Fibroblast of lung (primary cell): Measurements from ENCODE around the gene PGM2L1.

ENCODE experiments used
- CTCF ChIP-seq, 2 donors: IDR thresholded peaks in 1 of 2; conservative IDR thresholded peaks in 1 of 2; 1 replicate in 1 of 2; 2 replicates in 1 of 2; pipeline ENCODE4 v1.5.1; 2011 to 2012; ENCODE audit warnings: low read length in 2 of 2, control low read depth in 1 of 2, inconsistent platforms in 1 of 2, low read depth in 1 of 2, mild to moderate bottlenecking in 1 of 2
- EZH2 ChIP-seq: IDR thresholded peaks from 2 replicates; pipeline ENCODE4 v1.5.1; 2012; ENCODE audit warnings: low read length, control low read depth, mild to moderate bottlenecking; ENCODE audit errors: missing control alignments

DNA sequence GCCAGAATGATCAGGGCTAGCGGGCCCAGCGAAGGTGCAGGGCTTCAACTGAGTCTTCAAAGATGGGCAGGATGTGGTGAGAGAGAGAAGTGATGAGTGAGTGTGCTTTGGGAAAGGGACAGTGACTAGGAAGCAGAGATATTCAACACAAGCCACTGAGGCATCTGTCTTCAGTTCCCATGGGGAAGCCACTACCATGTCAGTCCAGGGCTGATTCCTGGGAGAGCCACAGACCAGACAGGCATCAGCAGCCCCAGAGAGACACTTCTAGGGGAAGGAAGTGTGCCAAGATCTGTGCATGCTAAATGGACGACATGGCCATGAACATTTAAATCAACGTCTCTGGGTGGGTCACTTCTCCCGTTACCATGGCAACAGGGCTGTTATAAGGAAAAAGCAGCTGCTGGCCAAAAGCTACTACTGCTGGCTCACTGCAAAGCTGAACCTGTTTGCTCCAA lies 115.3 kb downstream of the PGM2L1 start:
- no peak for TF ChIP-seq CTCF (conservative IDR thresholded peaks at IDR 0.05 in 1 of 2, IDR thresholded peaks at IDR 0.05 in 1 of 2; ENCODE audit: low read depth in 1 of 2, low read length in 2 of 2)
- TF ChIP-seq EZH2: no peak
